Mesenteric fat pad (tissue), 1 donor: Measurements from ENCODE around the gene XRCC3. TPM values are rescaled to one million over a fixed set of nuclear protein-coding genes. Genes with fewer than 3 reads are reported as not detected.
"Not testable (repeated sequence)": the region's sequence is repeated elsewhere in the genome, so short reads cannot be mapped to it uniquely, and the experiment has no call there.

ENCODE experiments used
- DNase-seq: peaks from one replicate; pipeline ENCODE4 v3.0.0-alpha.2; 2020; ENCODE audit warnings: low spot score
- total RNA-seq: library from RNA; stranded (reverse); fragmentation: NEBNext Ultra II Directional; extraction: Animal tissue kit (Norgen Biotek cat#: 25700); gene quantifications from one replicate; pipeline ENCODE4 v1.2.1, GENCODE V29; 2021
- donor health status: DM: yes; HTN: yes; CAD: no.

The XRCC3 gene
- total RNA-seq, 1 donor from 2014 or later: 6.3 TPM

- no peak for DNase-seq
These were observed 43.3 kb downstream of the XRCC3 start for GRCh38 chr14:103671911-103672310.

- DNase-seq: no peak
These were observed 45.9 kb downstream of the XRCC3 start for GRCh38 chr14:103669370-103669769.

- no peak for DNase-seq
These were observed 47.1 kb downstream of the XRCC3 start for GRCh38 chr14:103668117-103668516.

- DNase-seq: no peak
These were observed 47.6 kb downstream of the XRCC3 start for GRCh38 chr14:103667671-103668070.

- no peak for DNase-seq
These were observed 51.7 kb downstream of the XRCC3 start for GRCh38 chr14:103663506-103663905.

GRCh38 chr14:103662591-103662990 lies 52.7 kb downstream of the XRCC3 start:
- DNase-seq: no peak

- DNase-seq: no peak
These were observed 53.2 kb downstream of the XRCC3 start for GRCh38 chr14:103662029-103662428.

GRCh38 chr14:103659631-103660030 lies 55.6 kb downstream of the XRCC3 start:
- no peak for DNase-seq

GRCh38 chr14:103657471-103657870 lies 57.8 kb downstream of the XRCC3 start:
- DNase-seq: no peak

GRCh38 chr14:103656756-103657133 lies 58.5 kb downstream of the XRCC3 start:
- DNase-seq: no peak

- DNase-seq: no peak
These were observed 59.1 kb downstream of the XRCC3 start for GRCh38 chr14:103656031-103656755.

- no peak for DNase-seq
These were observed 60.6 kb downstream of the XRCC3 start for GRCh38 chr14:103654619-103655018.

GRCh38 chr14:103653805-103654204 lies 61.4 kb downstream of the XRCC3 start:
- no peak for DNase-seq

- not testable (repeated sequence) for DNase-seq
These were observed 61.9 kb downstream of the XRCC3 start for GRCh38 chr14:103653336-103653735.

GRCh38 chr14:103652806-103653205 lies 62.4 kb downstream of the XRCC3 start:
- no peak for DNase-seq

- DNase-seq: no peak
These were observed 63.7 kb downstream of the XRCC3 start for GRCh38 chr14:103651585-103651984.

GRCh38 chr14:103650213-103650612 lies 65.0 kb downstream of the XRCC3 start:
- no peak for DNase-seq

- no peak for DNase-seq
These were observed 66.2 kb downstream of the XRCC3 start for GRCh38 chr14:103649001-103649400.

Other genes starting within 250 kb of the XRCC3 start
- gene CKB, start 192.6 kb downstream of the XRCC3 start, total RNA-seq: 90.1 TPM
- 13.8 TPM for gene TRMT61A, start 186.3 kb downstream of the XRCC3 start, total RNA-seq
- gene BAG5, start 152.8 kb downstream of the XRCC3 start, total RNA-seq: 55.1 TPM
- gene COA8, start 152.5 kb downstream of the XRCC3 start, total RNA-seq: 45.8 TPM
- gene KLC1, start 86.2 kb downstream of the XRCC3 start, total RNA-seq: 200 TPM
- gene ZFYVE21, start 359 bp upstream of the XRCC3 start, total RNA-seq: 57.4 TPM
- gene PPP1R13B, start 132.1 kb upstream of the XRCC3 start, total RNA-seq: 26.2 TPM
- gene TDRD9, start 213.0 kb upstream of the XRCC3 start, total RNA-seq: 5.4 TPM
- not detected for gene RD3L, start 227.1 kb upstream of the XRCC3 start, total RNA-seq